Esophagus muscularis mucosa (tissue), 3 donors: Measurements from ENCODE around the gene PLA2G6.
"Not testable (repeated sequence)": the region's sequence is repeated elsewhere in the genome, so short reads cannot be mapped to it uniquely, and the experiment has no call there.

Source experiments
- POLR2AphosphoS5 ChIP-seq, 2 donors: sonication (generic); formaldehyde crosslinking; IDR thresholded peaks; one replicate each; pipeline ENCODE4 v1.6.1; 2017; ENCODE audit warnings: antibody characterized with exemption in 2 of 2
- TF ChIP-seq, protein P1 (sequence below), 3 experiments: fragments of 200-600 bp in 2 of 3; fragments of 450-650 bp in 1 of 3; sonication (generic) in 2 of 3; IDR thresholded peaks; one replicate each; pipeline ENCODE4 v1.5.1; 2017 to 2019; ENCODE audit warnings: antibody characterized with exemption in 3 of 3, mild to moderate bottlenecking in 2 of 3, moderate library complexity in 1 of 3

GRCh38 chr22:38178605-38178937 is 3.1 kb downstream of the PLA2G6 start:
- not testable (repeated sequence) for TF ChIP-seq POLR2AphosphoS5 (IDR thresholded peaks at IDR 0.05)
- TF ChIP-seq, protein P1, sequence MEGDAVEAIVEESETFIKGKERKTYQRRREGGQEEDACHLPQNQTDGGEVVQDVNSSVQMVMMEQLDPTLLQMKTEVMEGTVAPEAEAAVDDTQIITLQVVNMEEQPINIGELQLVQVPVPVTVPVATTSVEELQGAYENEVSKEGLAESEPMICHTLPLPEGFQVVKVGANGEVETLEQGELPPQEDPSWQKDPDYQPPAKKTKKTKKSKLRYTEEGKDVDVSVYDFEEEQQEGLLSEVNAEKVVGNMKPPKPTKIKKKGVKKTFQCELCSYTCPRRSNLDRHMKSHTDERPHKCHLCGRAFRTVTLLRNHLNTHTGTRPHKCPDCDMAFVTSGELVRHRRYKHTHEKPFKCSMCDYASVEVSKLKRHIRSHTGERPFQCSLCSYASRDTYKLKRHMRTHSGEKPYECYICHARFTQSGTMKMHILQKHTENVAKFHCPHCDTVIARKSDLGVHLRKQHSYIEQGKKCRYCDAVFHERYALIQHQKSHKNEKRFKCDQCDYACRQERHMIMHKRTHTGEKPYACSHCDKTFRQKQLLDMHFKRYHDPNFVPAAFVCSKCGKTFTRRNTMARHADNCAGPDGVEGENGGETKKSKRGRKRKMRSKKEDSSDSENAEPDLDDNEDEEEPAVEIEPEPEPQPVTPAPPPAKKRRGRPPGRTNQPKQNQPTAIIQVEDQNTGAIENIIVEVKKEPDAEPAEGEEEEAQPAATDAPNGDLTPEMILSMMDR (IDR thresholded peaks at IDR 0.05), result not testable (repeated sequence)
